Trophoblast cell (in vitro differentiated cells and primary cell): ENCODE data around the gene KIF5C.
A peak's percentile ranks its signal among the peaks of the same experiment; 100 is the strongest.

Source experiments
- DNase-seq, 2 donors: peaks; one replicate each; pipeline ENCODE4 v3.0.0-alpha.2; 2016
- H2AFZ ChIP-seq: 2 replicates; pipeline ENCODE4 v1.6.1; 2013; ENCODE audit warnings: low read length, moderate library complexity, mild to moderate bottlenecking; ENCODE audit not compliant: insufficient read depth, poor library complexity
- H2AK5ac ChIP-seq: 2 replicates; pipeline ENCODE4 v1.6.1; 2013; ENCODE audit warnings: mild to moderate bottlenecking, low read length
- H2BK120ac ChIP-seq: 2 replicates; pipeline ENCODE4 v1.6.1; 2013; ENCODE audit warnings: low read length, mild to moderate bottlenecking, moderate library complexity; ENCODE audit not compliant: insufficient read depth, poor library complexity
- H2BK12ac ChIP-seq: 2 replicates; pipeline ENCODE4 v1.6.1; 2013; ENCODE audit warnings: mild to moderate bottlenecking, low read length, moderate library complexity
- H2BK5ac ChIP-seq: 2 replicates; pipeline ENCODE4 v1.6.1; 2013; ENCODE audit warnings: low read length, low read depth, moderate library complexity, mild to moderate bottlenecking; ENCODE audit not compliant: poor library complexity
- H3K14ac ChIP-seq: 2 replicates; pipeline ENCODE4 v1.6.1; 2013; ENCODE audit warnings: mild to moderate bottlenecking, low read length
- H3K18ac ChIP-seq: 2 replicates; pipeline ENCODE4 v1.6.1; 2013; ENCODE audit warnings: mild to moderate bottlenecking, low read length
- H3K23ac ChIP-seq: 2 replicates; pipeline ENCODE4 v1.6.1; 2013; ENCODE audit warnings: low read length
- H3K27ac ChIP-seq: 2 replicates; pipeline ENCODE4 v1.5.1; 2013; ENCODE audit warnings: low read depth, mild to moderate bottlenecking, inconsistent platforms, low read length, moderate library complexity
- H3K27me3 ChIP-seq: 2 replicates; pipeline ENCODE4 v1.6.1; 2013; ENCODE audit warnings: inconsistent platforms, mild to moderate bottlenecking, low read length, moderate library complexity; ENCODE audit not compliant: insufficient read depth
- H3K36me3 ChIP-seq, 2 experiments: 1 replicate in 1 of 2; 2 replicates in 1 of 2; pipeline ENCODE4 v1.6.1; 2013; ENCODE audit warnings: low read length in 2 of 2, mild to moderate bottlenecking in 2 of 2, moderate library complexity in 1 of 2; ENCODE audit not compliant: insufficient read depth in 2 of 2, control insufficient read depth in 1 of 2
- H3K4ac ChIP-seq: 2 replicates; pipeline ENCODE4 v1.6.1; 2013; ENCODE audit warnings: low read depth, mild to moderate bottlenecking, low read length, moderate library complexity
- H3K4me1 ChIP-seq, 2 experiments: 1 replicate in 1 of 2; 2 replicates in 1 of 2; pipeline ENCODE4 v1.6.1; 2013; ENCODE audit warnings: low read length in 2 of 2, mild to moderate bottlenecking in 2 of 2, moderate library complexity in 1 of 2; ENCODE audit not compliant: insufficient read depth in 2 of 2, control insufficient read depth in 1 of 2
- H3K4me2 ChIP-seq: 2 replicates; pipeline ENCODE4 v1.6.1; 2013; ENCODE audit warnings: inconsistent platforms, mild to moderate bottlenecking, low read length, moderate library complexity
- H3K4me3 ChIP-seq: 2 replicates; pipeline ENCODE4 v1.5.1; 2013; ENCODE audit warnings: mild to moderate bottlenecking, low read depth, low read length, inconsistent platforms
- H3K79me1 ChIP-seq: one replicate; pipeline ENCODE4 v1.6.1; 2013; ENCODE audit warnings: low read length
- H3K79me2 ChIP-seq: 2 replicates; pipeline ENCODE4 v1.6.1; 2013; ENCODE audit warnings: low read length, mild to moderate bottlenecking; ENCODE audit not compliant: control insufficient read depth, insufficient read depth, poor library complexity
- H3K9ac ChIP-seq: 2 replicates; pipeline ENCODE4 v1.6.1; 2013; ENCODE audit warnings: mild to moderate bottlenecking, low read length
- H3K9me3 ChIP-seq: 2 replicates; pipeline ENCODE4 v1.6.1; 2013; ENCODE audit warnings: low read depth, mild to moderate bottlenecking, control low read depth, inconsistent platforms, low read length; ENCODE audit not compliant: insufficient read depth
- H4K12ac ChIP-seq: 2 replicates; pipeline ENCODE4 v1.6.1; 2013; ENCODE audit warnings: low read depth, mild to moderate bottlenecking, low read length, moderate library complexity
- H4K8ac ChIP-seq: 2 replicates; pipeline ENCODE4 v1.6.1; 2013; ENCODE audit warnings: low read depth, mild to moderate bottlenecking, low read length, moderate library complexity
- H4K91ac ChIP-seq: one replicate; pipeline ENCODE4 v1.6.1; 2013; ENCODE audit warnings: low read depth, mild to moderate bottlenecking, low read length, moderate library complexity
- WGBS: extraction: QIAGEN DNeasy Blood & Tissue Kit; methylation state at CpG from one replicate; pipeline ENCODE4 v1.1.7; 2013; ENCODE audit warnings: missing lambda C conversion rate; ENCODE audit not compliant: insufficient read length, insufficient coverage; ENCODE audit errors: extremely low coverage; 5-methylcytosine and 5-hydroxymethylcytosine counted together

Gene KIF5C

GRCh38 chr2:149044500-149044899 is 169.5 kb downstream of the KIF5C start:
- H2AFZ ChIP-seq, result no peak overlapping the region
- no peak overlapping the region for H3K9ac ChIP-seq
- H2BK120ac ChIP-seq, result no peak overlapping the region
- no peak overlapping the region for H3K4ac ChIP-seq
- no peaks in the 10 kb centered on the region for H3K27me3 ChIP-seq
- no peak for DNase-seq
- no peak overlapping the region for H3K18ac ChIP-seq
- peaks cover 0 to 7% of the 10 kb centered on the region in 2 experiments for H3K4me1 ChIP-seq
- H2AK5ac ChIP-seq, result no peak overlapping the region
- no peak overlapping the region for H3K23ac ChIP-seq
- H3K4me2 ChIP-seq, result no peak overlapping the region
- no peak overlapping the region for H4K8ac ChIP-seq
- no peak overlapping the region for H3K4me3 ChIP-seq
- no peaks in the 10 kb centered on the region for H3K9me3 ChIP-seq
- H3K79me1 ChIP-seq, result no peaks in the 10 kb centered on the region
- no peak overlapping the region for H4K91ac ChIP-seq
- H2BK12ac ChIP-seq, result no peak overlapping the region
- no peak overlapping the region for H4K12ac ChIP-seq
- H3K79me2 ChIP-seq, result peaks cover 2% of the 10 kb centered on the region
- H3K14ac ChIP-seq, result no peak overlapping the region
- no peak overlapping the region for H3K27ac ChIP-seq
- WGBS, result no CpG with 5 or more reads among the region's 1 CpG
- H3K36me3 ChIP-seq, result no peaks in the 10 kb centered on the region
- no peak overlapping the region for H2BK5ac ChIP-seq

DNA sequence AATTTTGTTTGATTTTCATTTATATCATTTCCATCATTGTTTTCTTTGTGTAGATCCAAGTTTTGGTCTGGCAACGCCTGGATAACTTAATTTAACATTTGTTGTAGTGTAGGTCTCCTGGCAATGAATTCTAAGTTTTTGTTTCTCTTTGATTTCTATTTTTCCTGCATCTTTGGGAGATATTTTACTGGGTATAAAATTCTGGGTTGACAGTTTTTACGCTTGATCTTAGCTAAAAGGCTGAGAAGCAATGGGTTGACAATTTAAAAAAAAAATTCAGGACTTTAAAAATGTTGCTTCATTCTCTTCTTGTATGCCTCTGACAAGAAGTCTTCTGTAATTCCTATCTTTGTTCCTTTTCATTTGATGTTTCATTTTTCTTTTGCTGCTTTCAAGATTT is 172.1 kb downstream of the KIF5C start:
- no peaks in the 10 kb centered on the region for H3K79me1 ChIP-seq
- no peak overlapping the region for H3K4ac ChIP-seq
- H2AFZ ChIP-seq, result no peak overlapping the region
- no peak overlapping the region for H3K23ac ChIP-seq
- no peaks in the 10 kb centered on the region for H3K9me3 ChIP-seq
- no peak overlapping the region for H3K18ac ChIP-seq
- no peak overlapping the region for H2BK5ac ChIP-seq
- H3K4me1 ChIP-seq, result peaks cover 0 to 7% of the 10 kb centered on the region in 2 experiments
- DNase-seq, result no peak
- no peak overlapping the region for H4K8ac ChIP-seq
- H3K36me3 ChIP-seq, result no peaks in the 10 kb centered on the region
- H2BK120ac ChIP-seq, result no peak overlapping the region
- H4K91ac ChIP-seq, result no peak overlapping the region
- peaks cover 2% of the 10 kb centered on the region for H3K79me2 ChIP-seq
- H3K4me2 ChIP-seq, result no peak overlapping the region
- no peak overlapping the region for H3K9ac ChIP-seq
- no peaks in the 10 kb centered on the region for H3K27me3 ChIP-seq
- no CpG with 5 or more reads among the region's 2 CpGs for WGBS
- H3K4me3 ChIP-seq, result no peak overlapping the region
- no peak overlapping the region for H3K14ac ChIP-seq
- H2BK12ac ChIP-seq, result no peak overlapping the region
- H2AK5ac ChIP-seq, result no peak overlapping the region
- no peak overlapping the region for H4K12ac ChIP-seq
- no peak overlapping the region for H3K27ac ChIP-seq

GRCh38 chr2:149049142-149049541 is 174.1 kb downstream of the KIF5C start:
- Histone ChIP-seq H3K79me2 (no peaks in the 10 kb centered on the region), H3K27me3 (no peaks in the 10 kb centered on the region), H3K36me3 (no peaks in the 10 kb centered on the region), H2BK120ac (no peak overlapping the region), H2BK5ac (no peak overlapping the region), H3K23ac (no peak overlapping the region), H3K9me3 (no peaks in the 10 kb centered on the region), H2BK12ac (no peak overlapping the region), H3K4ac (no peak overlapping the region), H3K4me3 (no peak overlapping the region), H3K4me2 (no peak overlapping the region), H2AFZ (no peak overlapping the region), H3K14ac (no peak overlapping the region), H3K18ac (no peak overlapping the region), H3K4me1 (peaks cover 2 to 10% of the 10 kb centered on the region in 2 experiments), H4K91ac (no peak overlapping the region), H3K9ac (no peak overlapping the region), H4K12ac (no peak overlapping the region), H2AK5ac (no peak overlapping the region), H3K27ac (no peak overlapping the region), H3K79me1 (peaks cover 1% of the 10 kb centered on the region), H4K8ac (no peak overlapping the region)
- whole genome bisulfite sequencing, result no CpG with 5 or more reads among the region's 2 CpGs
- DNase-seq, result peak; percentile 35 to 72

DNA sequence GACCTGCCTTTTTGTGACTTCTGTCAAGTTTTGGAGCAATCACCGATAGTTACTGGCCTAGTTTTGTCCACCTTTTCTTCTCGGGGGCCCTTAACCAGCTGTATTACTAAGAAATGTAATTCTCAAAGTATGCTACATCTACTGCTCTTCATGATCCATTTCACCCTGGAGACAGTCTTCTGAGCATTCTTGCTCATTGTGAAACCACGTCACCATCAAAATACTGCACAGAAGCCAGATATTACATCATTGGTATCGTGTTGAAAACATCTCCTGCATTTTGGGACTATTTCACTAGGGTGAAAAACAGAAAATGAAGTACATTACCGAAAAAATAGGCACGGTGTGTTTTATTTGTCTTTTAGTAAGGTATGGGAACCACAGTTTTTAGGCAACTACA is 175.2 kb downstream of the KIF5C start:
- Histone ChIP-seq H2AK5ac (no peak overlapping the region), H2AFZ (no peak overlapping the region), H2BK5ac (no peak overlapping the region), H3K18ac (peak overlapping the region; percentile 33), H4K91ac (no peak overlapping the region), H3K4ac (peak overlapping the region; percentile 53), H3K4me2 (no peak overlapping the region), H2BK12ac (no peak overlapping the region), H3K4me3 (no peak overlapping the region), H3K79me1 (peaks cover 1% of the 10 kb centered on the region), H3K27ac (no peak overlapping the region), H3K9me3 (no peaks in the 10 kb centered on the region), H2BK120ac (no peak overlapping the region), H3K9ac (no peak overlapping the region), H3K23ac (no peak overlapping the region), H3K79me2 (no peaks in the 10 kb centered on the region), H3K4me1 (peaks cover 2 to 10% of the 10 kb centered on the region in 2 experiments), H3K36me3 (no peaks in the 10 kb centered on the region), H3K14ac (no peak overlapping the region), H4K8ac (no peak overlapping the region), H4K12ac (no peak overlapping the region), H3K27me3 (no peaks in the 10 kb centered on the region)
- DNase-seq, result peak in 1 of 2 donors; percentile 83
- no CpG with 5 or more reads among the region's 6 CpGs for WGBS
